H1 (cell line): ENCODE data around the gene CNGB1. TPM values are rescaled to one million over a fixed set of nuclear protein-coding genes. Genes with fewer than 3 reads are reported as not detected.

Source experiments
- CTCF ChIA-PET: fragments of 300-600 bp; sonication (Branson Sonifier 250); formaldehyde crosslinking; loops from one replicate; lab custom pipeline; 2021; ENCODE audit not compliant: partially characterized antibody; lab: Charles Lee
- POLR2A ChIA-PET: fragments of 300-600 bp; sonication (Branson Sonifier 250); formaldehyde crosslinking; loops from one replicate; lab custom pipeline; 2021; ENCODE audit warnings: inconsistent platforms; ENCODE audit not compliant: partially characterized antibody; lab: Charles Lee
- DNase-seq, 2 experiments: peaks; one replicate each; pipeline versions ENCODE4 v3.0.0 to v3.0.0-alpha.2; 2010 to 2022; ENCODE audit warnings: low spot score in 2 of 2, low read depth in 1 of 2, mixed read lengths in 1 of 2
- FAIRE-seq: peaks from 2 replicates; lab custom pipeline; 2011; peaks lifted over from hg19 to GRCh38; lab: Jason Lieb, UNC
- H2AFZ ChIP-seq: 2 replicates; pipeline ENCODE4 v1.8.1; 2012; ENCODE audit warnings: low read length, inconsistent platforms
- H2AK5ac ChIP-seq: 2 replicates; pipeline ENCODE4 v1.6.1; 2013; ENCODE audit warnings: low read depth, low read length
- H2BK120ac ChIP-seq: replicated peaks from 2 replicates; pipeline ENCODE3; 2013; ENCODE audit warnings: low read depth, low read length, inconsistent platforms
- H2BK12ac ChIP-seq: 2 replicates; pipeline ENCODE4 v1.6.1; 2013; ENCODE audit warnings: low read depth, low read length
- H2BK15ac ChIP-seq: 2 replicates; pipeline ENCODE4 v1.6.1; 2013; ENCODE audit warnings: low read length
- H2BK20ac ChIP-seq: 2 replicates; pipeline ENCODE4 v1.6.1; 2013; ENCODE audit warnings: low read length
- H2BK5ac ChIP-seq: 2 replicates; pipeline ENCODE4 v1.6.1; 2013; ENCODE audit warnings: low read depth, low read length
- H3K14ac ChIP-seq: 2 replicates; pipeline ENCODE4 v1.6.1; 2013; ENCODE audit warnings: inconsistent platforms; ENCODE audit not compliant: insufficient read length
- H3K18ac ChIP-seq: 2 replicates; pipeline ENCODE4 v1.6.1; 2013; ENCODE audit warnings: low read length; ENCODE audit errors: extremely low read depth
- H3K23ac ChIP-seq: 2 replicates; pipeline ENCODE4 v1.6.1; 2013; ENCODE audit warnings: inconsistent platforms; ENCODE audit not compliant: insufficient read length
- H3K23me2 ChIP-seq: 2 replicates; pipeline ENCODE4 v1.6.1; 2013; ENCODE audit warnings: low read depth, low read length
- H3K27ac ChIP-seq: 2 replicates; pipeline ENCODE4 v1.6.1; 2011; ENCODE audit warnings: low read depth, low read length, inconsistent platforms
- H3K27me3 ChIP-seq, 4 experiments: replicated peaks in 1 of 4; 1 replicate in 1 of 4; 2 replicates in 3 of 4; pipeline versions ENCODE4 v1.6.1 to v1.8.1; 2011 to 2013; ENCODE audit warnings: low read length in 3 of 4, mild to moderate bottlenecking in 3 of 4, inconsistent platforms in 2 of 4, mixed read lengths in 2 of 4, moderate library complexity in 1 of 4; ENCODE audit not compliant: control insufficient read depth in 3 of 4, insufficient read depth in 3 of 4; ENCODE audit errors: extremely low read depth in 1 of 4
- H3K36me3 ChIP-seq, 4 experiments: 2 replicates each; pipeline versions ENCODE4 v1.6.1 to v1.8.1; 2011 to 2013; ENCODE audit warnings: mild to moderate bottlenecking in 4 of 4, low read length in 3 of 4, moderate library complexity in 2 of 4, control low read depth in 1 of 4, inconsistent platforms in 1 of 4; ENCODE audit not compliant: insufficient read depth in 4 of 4, control insufficient read depth in 2 of 4
- H3K4ac ChIP-seq: replicated peaks from 2 replicates; pipeline ENCODE3; 2013; ENCODE audit warnings: low read length, low read depth, mixed read lengths, inconsistent platforms; ENCODE audit not compliant: insufficient read length
- H3K4me1 ChIP-seq, 4 experiments: replicated peaks in 1 of 4; 1 replicate in 1 of 4; 2 replicates in 3 of 4; pipeline versions ENCODE4 v1.6.1 to v1.8.1; 2011 to 2013; ENCODE audit warnings: low read length in 3 of 4, inconsistent platforms in 2 of 4, mixed read lengths in 1 of 4; ENCODE audit not compliant: insufficient read depth in 4 of 4, control insufficient read depth in 3 of 4
- H3K4me2 ChIP-seq, 2 experiments: 2 replicates each; pipeline versions ENCODE4 v1.6.1 to v1.8.1; 2011 to 2013; ENCODE audit warnings: low read depth in 2 of 2, low read length in 2 of 2, control low read depth in 1 of 2, inconsistent platforms in 1 of 2, mild to moderate bottlenecking in 1 of 2; ENCODE audit not compliant: insufficient read depth in 1 of 2
- H3K4me3 ChIP-seq, 4 experiments: fragments of 200-600, 300-600 bp in 1 of 4; sonication (generic), shearing (Covaris generic), sonication (Bioruptor Twin) in 1 of 4; 2 replicates each; pipeline versions ENCODE4 v1.5.1 to v1.8.1; 2011 to 2016; ENCODE audit warnings: low read length in 4 of 4, low read depth in 3 of 4, control low read depth in 2 of 4, inconsistent platforms in 2 of 4, mild to moderate bottlenecking in 2 of 4, mixed read lengths in 1 of 4, moderate library complexity in 1 of 4; ENCODE audit not compliant: insufficient read depth in 2 of 4; ENCODE audit errors: extremely low read depth in 1 of 4
- H3K56ac ChIP-seq: replicated peaks from 2 replicates; pipeline ENCODE3; 2013; ENCODE audit warnings: low read depth, mild to moderate bottlenecking, mixed read lengths, low read length, inconsistent platforms; ENCODE audit not compliant: insufficient read length
- H3K79me1 ChIP-seq: 2 replicates; pipeline ENCODE4 v1.6.1; 2013; ENCODE audit warnings: low read depth, low read length, control low read depth
- H3K79me2 ChIP-seq, 2 experiments: 2 replicates each; pipeline versions ENCODE4 v1.6.1 to v1.8.1; 2012 to 2013; ENCODE audit warnings: low read length in 2 of 2, mild to moderate bottlenecking in 2 of 2, inconsistent platforms in 1 of 2; ENCODE audit not compliant: insufficient read depth in 2 of 2, control insufficient read depth in 1 of 2
- H3K9ac ChIP-seq, 4 experiments: replicated peaks in 1 of 4; 1 replicate in 1 of 4; 2 replicates in 3 of 4; pipeline versions ENCODE4 v1.6.1 to v1.8.1; 2011 to 2013; ENCODE audit warnings: low read depth in 3 of 4, low read length in 3 of 4, control low read depth in 2 of 4, mild to moderate bottlenecking in 2 of 4, moderate library complexity in 2 of 4, inconsistent platforms in 1 of 4; ENCODE audit errors: extremely low read depth in 1 of 4
- H3K9me3 ChIP-seq, 2 experiments: 2 replicates each; pipeline versions ENCODE4 v1.6.1 to v1.8.1; 2012 to 2013; ENCODE audit warnings: mild to moderate bottlenecking in 2 of 2, moderate library complexity in 2 of 2, control low read depth in 1 of 2, inconsistent platforms in 1 of 2, low read depth in 1 of 2, low read length in 1 of 2, mixed read lengths in 1 of 2; ENCODE audit not compliant: insufficient read depth in 2 of 2
- H4K20me1 ChIP-seq, 2 experiments: replicated peaks in 1 of 2; 2 replicates each; pipeline versions ENCODE3 to v1.8.1; 2011 to 2013; ENCODE audit warnings: inconsistent platforms in 2 of 2, low read length in 2 of 2, mild to moderate bottlenecking in 1 of 2; ENCODE audit not compliant: insufficient read depth in 2 of 2, control insufficient read depth in 1 of 2
- H4K5ac ChIP-seq: 2 replicates; pipeline ENCODE4 v1.6.1; 2013; ENCODE audit warnings: low read length, low read depth, mixed read lengths, inconsistent platforms; ENCODE audit not compliant: insufficient read length
- H4K8ac ChIP-seq: 2 replicates; pipeline ENCODE4 v1.8.0; 2013; ENCODE audit warnings: mild to moderate bottlenecking, moderate library complexity, low read length, inconsistent platforms; ENCODE audit not compliant: insufficient read depth; ENCODE audit errors: extremely low read depth
- H4K91ac ChIP-seq: replicated peaks from 2 replicates; pipeline ENCODE3; 2013; ENCODE audit warnings: low read length, mixed read lengths, inconsistent platforms; ENCODE audit not compliant: insufficient read length
- BACH1 ChIP-seq: IDR thresholded peaks from 2 replicates; pipeline ENCODE4 v1.6.1; 2012; ENCODE audit warnings: low read length, improper control_type of control experiment
- BCL11A ChIP-seq, 2 experiments: IDR thresholded peaks; one replicate each; pipeline ENCODE4 v1.6.1; 2011; ENCODE audit warnings: low read depth in 2 of 2, low read length in 2 of 2, mild to moderate bottlenecking in 2 of 2
- E2F6 ChIP-seq: IDR thresholded peaks from 2 replicates; pipeline ENCODE4 v1.6.1; 2012; ENCODE audit warnings: inconsistent platforms
- GTF2F1 ChIP-seq: IDR thresholded peaks from 2 replicates; pipeline ENCODE4 v1.6.1; 2012; ENCODE audit warnings: low read depth, low read length, improper control_type of control experiment, borderline replicate concordance
- NANOG ChIP-seq: IDR thresholded peaks from 2 replicates; pipeline ENCODE4 v1.6.1; 2011; ENCODE audit warnings: low read length, low read depth, mild to moderate bottlenecking, inconsistent platforms; ENCODE audit not compliant: insufficient read depth, poor library complexity, severe bottlenecking
- POU5F1 ChIP-seq: IDR thresholded peaks from 2 replicates; pipeline ENCODE4 v1.6.1; 2011; ENCODE audit warnings: low read depth, mild to moderate bottlenecking, low read length, moderate library complexity
- SIN3A ChIP-seq, 2 experiments: IDR thresholded peaks in 1 of 2; conservative IDR thresholded peaks in 1 of 2; 2 replicates each; pipeline ENCODE4 v1.6.1; 2011 to 2012; ENCODE audit warnings: low read length in 2 of 2, improper control_type of control experiment in 1 of 2, low read depth in 1 of 2, mild to moderate bottlenecking in 1 of 2
- SUZ12 ChIP-seq: fragments of 200-600 bp; sonication (generic); IDR thresholded peaks from 2 replicates; pipeline ENCODE4 v1.6.1; 2012; ENCODE audit warnings: mild to moderate bottlenecking, inconsistent platforms, low read length, moderate library complexity, mixed read lengths
- TCF12 ChIP-seq: IDR thresholded peaks from 2 replicates; pipeline ENCODE4 v1.6.1; 2011; ENCODE audit warnings: low read depth, mild to moderate bottlenecking, low read length
- USF2 ChIP-seq: IDR thresholded peaks from 2 replicates; pipeline ENCODE4 v1.6.1; 2011; ENCODE audit warnings: low read length, improper control_type of control experiment
- ZNF274 ChIP-seq: IDR thresholded peaks from 2 replicates; pipeline ENCODE4 v1.7.0; 2012; ENCODE audit warnings: low read length, borderline replicate concordance; ENCODE audit errors: extremely low read depth
- WGBS, 2 experiments: shearing (Covaris generic) in 1 of 2; methylation state at CpG; one replicate each; pipeline versions ENCODE4 v1.1.6 to v1.1.7; 2013 to 2015; ENCODE audit warnings: low lambda C conversion rate in 2 of 2, mixed read lengths in 2 of 2, inconsistent platforms in 1 of 2, low coverage in 1 of 2, missing lambda C conversion rate in 1 of 2; ENCODE audit not compliant: insufficient replicate concordance in 2 of 2, insufficient coverage in 1 of 2, insufficient read length in 1 of 2; ENCODE audit errors: extremely low coverage in 1 of 2, missing lambda C conversion rate in 1 of 2; 5-methylcytosine and 5-hydroxymethylcytosine counted together
- polyA plus RNA-seq, 7 experiments: library from polyadenylated mRNA; depleted of rRNA in 3 of 7; stranded (reverse) in 5 of 7; unstranded in 2 of 7; fragments of >200 nt in 5 of 7; fragments of 200-250 nt in 2 of 7; gene quantifications; 1 replicate in 5 of 7; 2 replicates in 1 of 7; 4 replicates in 1 of 7; pipeline versions ENCODE4 v1.2.1 to v1.2.3, GENCODE V29; 2011 to 2013; ENCODE audit warnings: missing spikeins in 2 of 7, mixed read lengths in 2 of 7
- total RNA-seq: library from RNA; stranded (reverse); fragmentation: NEBNext Ultra II Directional; extraction: Animal tissue kit (Norgen Biotek cat#: 25700); gene quantifications from 2 replicates; pipeline ENCODE4 v1.2.1, GENCODE V29; 2021

The CNGB1 gene
- total and polyA plus RNA-seq, 2 of the 8 experiments (the other 6 are each of a cell fraction or from before 2014, with no cell fraction given) = not detected

GRCh38 chr16:57946181-57946801, 24.6 kb downstream of the CNGB1 start:
- Histone ChIP-seq H2BK15ac (no peak overlapping the region), H3K36me3 (no peaks in the 10 kb centered on the region), H3K56ac (no peak overlapping the region), H3K27me3 (no peaks in the 10 kb centered on the region; a peak in 1 of 7 replicates), H3K14ac (no peak overlapping the region), H4K91ac (no peak overlapping the region), H2BK5ac (no peak overlapping the region), H3K4ac (no peak overlapping the region), H3K4me2 (no peak overlapping the region), H2BK120ac (no peak overlapping the region), H3K4me3 (no peak overlapping the region), H2AFZ (no peak overlapping the region), H3K9ac (no peak overlapping the region), H4K20me1 (no peaks in the 10 kb centered on the region), H3K79me2 (no peaks in the 10 kb centered on the region), H3K4me1 (no peaks in the 10 kb centered on the region; a peak in 1 of 7 replicates), H3K9me3 (no peaks in the 10 kb centered on the region), H3K27ac (no peak overlapping the region), H3K23me2 (no peaks in the 10 kb centered on the region), H2BK12ac (no peak overlapping the region), H2BK20ac (no peak overlapping the region), H4K8ac (no peak overlapping the region), H3K18ac (no peak overlapping the region), H4K5ac (no peak overlapping the region), H3K23ac (no peak overlapping the region), H2AK5ac (no peak overlapping the region), H3K79me1 (no peaks in the 10 kb centered on the region)
- no peak for DNase-seq
- ChIA-PET POLR2A (interaction anchor here (1.2 to 1.6 kb wide), 3 partner anchors 9 to 40 kb away, joined by 3 read pairs; partner anchors contain the start of gene CNGB1), CTCF (interaction anchor here (0.6 to 5.2 kb wide), 18 partner anchors 7 to 154 kb away, joined by 3 to 28 read pairs (median 4); partner anchors contain the start of gene CNGB1)
- FAIRE-seq = no peak
- 87% methylated on average over 8 of the region's 13 CpGs; no CpG with 5 or more reads in 1 of the 2 experiments for WGBS, 2 experiments
- TF ChIP-seq USF2 (no peak), BACH1 (no peak), TCF12 (no peak), GTF2F1 (no peak), BCL11A (IDR thresholded peaks at IDR 0.05; ENCODE audit: low read depth in 2 of 2, low read length in 2 of 2) (no peak), ZNF274 (no peak), SUZ12 (no peak), SIN3A (conservative IDR thresholded peaks at IDR 0.05 in 1 of 2, IDR thresholded peaks at IDR 0.05 in 1 of 2; ENCODE audit: low read depth in 1 of 2, low read length in 2 of 2) (no peak), POU5F1 (no peak), NANOG (no peak), E2F6 (no peak)
